NCI-H187 (cell line): Measurements from ENCODE around the gene SIGLEC7.
"Not testable (repeated sequence)": the region's sequence is repeated elsewhere in the genome, so short reads cannot be mapped to it uniquely, and the experiment has no call there.

ENCODE experiments used
- DNase-seq, 2 experiments: peaks; one replicate each; lab custom pipeline; 2025; lab: John Stamatoyannopoulos, UW

Gene SIGLEC7

DNA sequence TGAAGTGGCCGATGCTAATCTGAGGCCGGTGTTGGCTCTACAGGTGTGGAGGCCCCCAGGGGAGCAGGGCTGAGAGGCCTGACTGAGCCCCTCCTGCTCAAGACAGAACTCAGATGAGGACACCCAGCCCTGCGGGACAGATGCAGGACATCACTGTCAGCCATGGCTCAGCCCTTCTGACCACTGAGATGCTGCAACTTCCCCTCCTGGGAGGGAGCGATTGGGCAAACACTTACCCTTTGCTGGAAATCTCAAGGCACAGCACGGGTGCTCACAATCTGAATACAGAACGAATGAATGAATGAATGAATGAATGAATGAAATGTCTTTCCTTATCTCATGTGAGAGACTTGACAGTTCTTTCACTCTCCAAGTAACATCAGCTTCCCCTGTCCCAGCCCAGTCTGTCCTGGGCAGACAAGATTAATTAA is 3.5 kb upstream of the SIGLEC7 start:
- no peak for DNase-seq

DNA sequence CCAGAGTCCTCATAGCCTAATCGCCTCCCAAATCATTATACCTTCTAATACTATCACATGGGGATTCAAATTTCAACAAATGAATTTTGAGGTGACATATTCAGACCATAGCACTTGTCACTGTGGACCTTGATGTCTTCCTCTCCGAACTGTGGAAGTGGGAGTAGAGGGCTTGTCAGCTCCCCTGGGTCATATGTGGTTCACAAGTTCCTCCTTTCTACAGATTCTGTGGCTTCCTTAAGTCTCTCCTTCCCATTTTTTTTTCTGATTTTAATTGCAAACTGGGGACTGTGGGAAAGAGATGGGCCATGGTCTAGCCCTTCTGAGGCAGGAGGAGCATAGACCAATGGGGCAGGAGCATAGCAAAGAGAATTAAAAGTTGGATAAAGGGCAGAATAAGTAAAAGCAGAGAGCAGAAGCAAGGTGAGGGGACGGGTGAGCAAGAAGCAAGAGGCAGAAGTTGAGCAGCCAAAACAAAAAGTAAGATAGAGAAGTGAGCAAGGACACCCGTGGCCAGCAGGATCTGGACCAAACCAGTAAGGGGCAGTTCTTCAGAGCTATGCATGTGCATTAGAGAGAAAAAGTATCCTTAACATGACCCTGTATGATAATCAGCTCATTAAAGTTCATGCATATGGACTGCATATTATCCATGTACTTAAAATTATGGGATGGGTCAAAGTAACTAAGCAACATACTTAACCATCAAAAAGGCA is 2.6 kb upstream of the SIGLEC7 start:
- DNase-seq: no peak

DNA sequence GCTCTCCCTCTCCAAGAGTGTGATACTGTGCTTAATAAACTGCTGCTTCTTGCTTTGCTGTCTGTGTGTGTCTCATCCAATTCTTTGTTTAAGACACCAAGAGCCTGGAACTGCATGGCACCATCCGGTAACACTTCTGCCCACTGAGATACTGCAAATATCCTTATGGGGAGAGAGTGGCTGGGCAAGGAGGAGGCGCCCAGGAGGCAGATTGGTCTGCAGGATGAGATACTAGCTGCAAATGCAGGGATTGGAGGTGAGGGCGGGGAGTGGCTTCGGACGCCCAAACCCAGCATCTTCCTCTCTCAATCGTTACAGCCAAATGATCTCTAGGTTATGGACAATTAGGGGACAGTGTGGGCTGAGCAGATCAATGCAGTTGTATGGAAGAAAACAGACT is 1.7 kb upstream of the SIGLEC7 start:
- DNase-seq: no peak

DNA sequence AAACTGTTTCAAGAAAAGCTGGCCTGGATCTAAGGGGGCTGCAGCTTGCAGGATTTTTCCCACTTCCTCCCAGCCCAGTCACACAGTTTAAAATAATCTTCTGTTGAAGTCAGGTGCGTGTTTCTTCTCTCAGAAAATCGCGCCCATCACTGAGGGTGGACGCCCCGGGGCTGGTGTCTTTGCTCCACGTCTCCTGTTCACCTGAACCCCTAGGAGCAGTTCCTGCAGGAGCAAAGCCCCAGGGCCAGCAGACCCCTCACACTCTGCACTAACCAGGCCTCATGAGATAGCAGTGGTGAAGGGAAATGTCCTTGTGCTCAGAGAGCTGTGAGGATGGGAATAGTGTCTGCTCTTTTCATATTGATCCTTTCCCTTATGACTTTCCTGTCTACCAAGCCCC is 920 bp upstream of the SIGLEC7 start:
- no peak for DNase-seq

DNA sequence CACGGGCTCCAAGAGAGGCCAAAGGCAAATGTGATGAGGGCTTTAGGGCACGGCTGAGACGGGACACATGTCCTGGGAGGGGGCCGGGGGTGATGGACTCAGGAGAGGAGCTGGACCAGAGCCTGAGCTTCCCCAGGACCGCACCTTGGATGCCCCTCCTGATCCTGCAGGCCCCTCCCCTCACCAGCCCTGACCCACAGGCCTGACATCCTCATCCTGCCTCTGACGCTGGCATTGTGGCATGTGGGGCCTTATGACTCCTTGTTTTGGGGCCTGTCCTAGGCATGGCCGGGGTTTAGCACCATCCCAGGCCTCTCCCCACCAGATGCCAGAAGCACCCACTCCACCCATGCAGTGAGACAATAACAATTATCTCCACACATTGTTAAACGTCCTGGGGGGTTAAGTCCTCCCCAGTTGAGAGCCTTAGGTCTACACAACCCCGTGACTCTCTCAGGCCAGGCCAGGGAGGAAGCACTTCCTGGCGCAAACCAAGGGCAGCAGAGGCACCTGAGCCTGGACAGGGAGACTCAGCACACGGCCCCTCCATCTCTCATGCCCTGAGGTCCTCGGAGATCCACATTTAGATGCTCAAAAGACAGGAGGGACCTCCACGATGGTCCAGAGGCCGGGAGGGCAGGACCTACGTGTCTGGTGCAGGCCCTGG is 841 bp downstream of the SIGLEC7 start:
- not testable (repeated sequence) for DNase-seq

DNA sequence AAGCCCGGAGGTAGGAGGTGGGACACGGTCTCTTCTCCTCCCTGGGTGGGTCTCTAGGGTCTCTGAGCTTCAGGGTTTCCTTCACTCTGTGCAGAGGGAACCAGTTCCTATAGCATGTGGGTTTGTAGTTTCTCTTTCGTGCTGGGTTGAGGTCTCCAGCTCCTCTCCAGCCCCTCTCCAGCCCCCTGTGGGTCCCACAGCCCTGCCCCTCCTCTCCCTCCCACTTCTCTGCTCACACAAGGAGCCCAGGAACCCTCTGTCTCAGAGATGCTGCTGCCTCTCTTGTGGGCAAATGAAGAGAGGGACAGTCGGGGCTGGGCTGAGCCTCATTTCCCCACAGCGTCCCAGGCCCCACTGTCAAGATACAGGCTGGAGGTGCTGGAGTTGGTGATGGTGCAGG is 1.4 kb downstream of the SIGLEC7 start:
- no peak for DNase-seq

DNA sequence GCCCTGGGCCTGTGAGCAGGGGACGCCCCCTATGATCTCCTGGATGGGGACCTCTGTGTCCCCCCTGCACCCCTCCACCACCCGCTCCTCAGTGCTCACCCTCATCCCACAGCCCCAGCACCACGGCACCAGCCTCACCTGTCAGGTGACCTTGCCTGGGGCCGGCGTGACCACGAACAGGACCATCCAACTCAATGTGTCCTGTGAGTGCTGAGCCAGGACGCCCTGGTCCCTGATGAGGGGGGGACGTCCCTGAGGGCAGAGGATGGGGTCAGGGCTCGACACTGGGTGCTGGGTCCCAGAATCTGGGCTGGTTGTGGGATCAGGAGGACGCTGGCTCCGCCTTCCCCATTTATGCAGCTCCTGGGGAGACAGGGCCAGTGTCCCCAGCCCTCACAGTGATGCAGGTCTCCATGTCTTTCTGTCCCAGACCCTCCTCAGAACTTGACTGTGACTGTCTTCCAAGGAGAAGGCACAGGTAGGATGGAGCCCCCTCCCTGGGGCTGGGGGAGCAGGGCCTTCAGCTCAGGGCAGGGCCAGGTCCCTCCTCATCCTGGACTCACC is 2.5 kb downstream of the SIGLEC7 start:
- no peak for DNase-seq

DNA sequence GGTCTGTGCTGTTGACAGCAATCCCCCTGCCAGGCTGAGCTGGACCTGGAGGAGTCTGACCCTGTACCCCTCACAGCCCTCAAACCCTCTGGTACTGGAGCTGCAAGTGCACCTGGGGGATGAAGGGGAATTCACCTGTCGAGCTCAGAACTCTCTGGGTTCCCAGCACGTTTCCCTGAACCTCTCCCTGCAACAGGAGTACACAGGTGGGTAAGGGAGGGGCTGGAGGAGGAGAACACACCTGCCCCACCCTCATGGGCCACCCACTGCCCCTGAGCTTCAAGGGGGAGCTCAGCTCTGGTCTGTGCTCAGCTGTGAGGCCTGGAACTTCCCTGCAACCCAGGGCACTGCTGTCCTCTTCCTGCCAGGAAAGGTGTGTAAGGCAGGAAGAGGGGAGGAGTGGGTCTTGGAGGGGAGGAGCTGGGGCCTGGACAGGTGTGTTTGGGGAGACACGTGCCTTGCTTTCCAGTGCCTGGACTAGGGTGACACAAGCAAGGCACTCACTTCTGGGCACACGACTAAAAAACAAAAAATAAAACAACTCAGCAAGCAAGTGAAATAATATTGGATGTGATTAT is 3.9 kb downstream of the SIGLEC7 start:
- no peak for DNase-seq

DNA sequence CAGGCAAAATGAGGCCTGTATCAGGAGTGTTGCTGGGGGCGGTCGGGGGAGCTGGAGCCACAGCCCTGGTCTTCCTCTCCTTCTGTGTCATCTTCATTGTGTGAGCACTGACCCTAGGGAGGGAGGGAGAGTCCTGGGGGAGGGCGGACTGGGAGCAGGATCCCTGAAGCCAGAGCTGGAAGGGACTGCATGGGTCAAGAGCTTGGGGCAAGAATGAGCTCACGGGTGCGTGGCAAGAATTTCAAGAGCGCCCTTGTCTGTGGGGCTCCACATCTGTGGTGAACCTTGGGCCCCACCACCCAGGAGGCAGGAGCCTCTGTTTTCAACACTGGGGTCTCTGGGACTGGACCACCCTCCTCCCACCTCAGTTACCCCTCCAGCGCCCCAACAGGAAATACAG is 4.7 kb downstream of the SIGLEC7 start:
- no peak for DNase-seq

DNA sequence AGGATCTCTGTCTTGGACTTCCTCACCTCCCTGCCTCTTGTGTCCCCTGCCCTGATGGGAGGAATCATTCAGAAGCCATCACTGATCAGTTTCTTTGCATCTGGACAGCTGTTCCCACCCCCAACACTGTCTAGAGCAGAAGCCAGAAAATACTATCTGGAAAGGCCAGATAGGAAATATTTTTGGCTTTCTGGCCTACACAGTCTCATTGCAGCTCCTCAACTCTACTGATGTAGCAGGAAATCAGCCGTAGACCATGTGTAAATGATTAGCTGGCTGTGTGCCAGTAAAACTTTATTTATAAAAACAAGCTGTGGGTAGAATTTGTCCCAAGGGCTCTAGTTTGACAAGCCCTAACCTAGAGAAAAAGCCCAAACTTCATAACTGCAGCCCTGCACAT is 5.6 kb downstream of the SIGLEC7 start:
- DNase-seq: no peak

DNA sequence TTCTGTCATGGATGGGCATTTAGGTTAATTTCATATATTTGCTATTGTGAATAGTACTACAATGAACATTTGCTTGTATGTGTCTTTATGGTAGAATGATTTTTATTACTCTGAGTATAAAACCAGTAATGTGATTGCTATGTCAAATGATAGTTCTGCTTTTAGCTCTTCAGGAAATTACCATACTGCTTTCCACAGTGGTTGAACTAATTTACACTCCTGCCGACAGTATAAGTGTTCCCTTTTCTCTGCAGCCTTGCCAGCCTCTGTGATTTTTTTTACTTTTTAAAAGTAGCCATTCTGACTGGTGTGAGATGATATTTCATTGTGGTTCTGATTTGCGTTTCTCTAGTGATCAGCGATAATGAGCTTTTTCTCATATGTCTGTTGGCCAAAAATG is 6.5 kb downstream of the SIGLEC7 start:
- no peak for DNase-seq

DNA sequence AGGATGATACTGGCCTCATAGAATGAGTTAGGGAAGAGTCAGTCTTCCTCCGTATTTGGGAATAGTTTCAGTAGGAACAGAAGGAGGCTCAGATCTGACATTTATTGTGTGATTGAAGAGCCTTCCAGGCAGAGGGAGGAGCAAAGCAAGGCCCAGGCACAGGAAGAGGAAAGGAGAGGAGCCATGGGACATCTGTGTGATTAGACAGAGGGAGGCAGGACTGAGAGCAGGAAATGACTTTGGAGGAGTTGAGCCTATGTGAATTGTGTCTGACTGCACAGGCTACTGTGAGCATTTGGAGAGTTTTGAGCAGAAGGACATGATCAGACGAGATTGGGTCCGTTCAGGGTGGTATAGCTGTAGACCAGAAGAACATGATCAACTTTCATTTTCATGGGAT is 8.5 kb downstream of the SIGLEC7 start:
- DNase-seq: no peak

DNA sequence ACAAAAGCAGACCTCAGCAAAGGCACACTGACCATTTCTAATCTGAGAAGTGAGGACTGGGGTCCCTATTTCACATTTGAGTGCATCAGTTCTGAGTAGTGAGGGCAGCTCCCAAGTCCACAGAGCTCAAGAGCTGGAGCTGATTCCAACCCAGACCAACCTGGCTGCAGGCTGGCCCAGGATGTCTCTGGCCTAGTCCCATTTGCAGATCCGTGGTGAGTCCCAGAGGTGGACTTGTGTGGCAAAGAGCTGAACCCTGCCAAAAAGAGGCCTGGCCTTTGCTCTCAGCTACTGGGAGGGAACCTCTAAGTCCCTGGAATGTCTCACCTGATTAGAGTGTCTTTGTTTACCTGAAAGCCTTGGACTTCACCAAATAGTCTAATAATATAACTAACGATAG is 14.6 kb downstream of the SIGLEC7 start:
- DNase-seq: no peak

DNA sequence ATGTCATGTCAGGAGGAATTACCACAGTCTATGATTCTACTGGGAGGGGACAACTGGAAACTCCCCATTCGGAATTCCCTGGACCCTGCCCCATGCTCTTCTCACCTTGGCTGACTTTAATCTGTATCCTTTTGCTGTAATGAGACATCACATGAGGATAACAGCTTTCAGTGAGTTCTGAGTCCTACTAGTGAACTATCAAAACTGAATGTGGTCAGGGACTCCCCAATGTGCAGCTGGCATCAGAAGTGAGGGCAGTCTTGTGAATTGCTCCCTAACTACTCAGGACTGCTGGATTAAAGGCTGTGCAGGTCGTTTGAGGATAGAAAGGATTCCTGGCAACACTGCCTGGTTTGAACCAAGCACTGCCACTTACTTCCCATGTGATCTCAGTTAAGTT is 15.2 kb downstream of the SIGLEC7 start:
- DNase-seq: no peak

DNA sequence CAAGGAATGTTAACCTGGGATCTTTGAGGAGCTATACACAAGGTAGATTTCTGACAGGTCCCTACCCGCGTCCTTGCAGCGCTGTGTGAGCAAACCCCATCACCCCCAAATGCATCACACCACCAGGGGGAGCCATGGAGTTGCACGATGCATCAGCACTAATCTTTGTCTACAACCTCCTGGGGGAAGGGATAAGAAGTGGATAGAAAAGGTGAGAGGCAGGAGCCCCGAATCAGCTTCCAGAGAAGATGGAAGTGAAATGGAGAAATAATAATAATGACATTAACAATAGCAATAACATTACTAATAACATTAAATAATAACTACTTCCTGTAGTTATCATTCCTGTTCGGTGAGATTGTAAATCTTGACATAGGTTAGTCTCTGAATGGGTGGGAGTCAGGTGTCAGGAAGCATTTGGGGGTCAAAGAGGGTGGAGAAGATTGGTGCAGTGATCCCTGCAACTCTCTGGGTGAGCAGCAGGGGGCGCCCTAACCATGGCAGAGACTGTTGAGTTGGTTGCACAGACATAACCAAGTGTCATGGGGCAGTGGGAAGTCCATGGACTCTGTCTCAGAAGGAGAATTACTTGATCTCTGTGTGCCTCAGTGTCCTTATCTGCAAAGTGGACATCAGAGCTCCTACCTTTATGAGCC is 16.5 kb downstream of the SIGLEC7 start:
- peak in 1 of 2 experiments; percentile 8 for DNase-seq

DNA sequence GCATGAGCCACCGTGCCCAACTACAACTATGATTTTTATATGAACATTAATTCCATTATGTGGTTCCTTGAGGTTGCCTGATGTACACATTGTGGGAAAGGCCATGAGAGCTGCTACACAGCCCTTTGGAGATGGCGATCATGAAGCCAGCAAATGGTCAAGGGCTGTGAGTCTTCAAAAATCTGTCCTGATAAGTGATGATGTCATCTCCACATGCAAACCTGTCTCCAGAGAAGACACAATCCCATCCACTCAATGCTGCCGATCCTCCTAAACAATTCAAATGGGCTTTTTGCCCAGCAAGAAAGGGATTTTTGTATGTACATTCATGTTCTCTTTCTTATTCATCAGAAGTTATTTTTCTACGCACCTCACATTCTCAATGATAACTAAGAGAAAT is 17.6 kb downstream of the SIGLEC7 start:
- no peak for DNase-seq

DNA sequence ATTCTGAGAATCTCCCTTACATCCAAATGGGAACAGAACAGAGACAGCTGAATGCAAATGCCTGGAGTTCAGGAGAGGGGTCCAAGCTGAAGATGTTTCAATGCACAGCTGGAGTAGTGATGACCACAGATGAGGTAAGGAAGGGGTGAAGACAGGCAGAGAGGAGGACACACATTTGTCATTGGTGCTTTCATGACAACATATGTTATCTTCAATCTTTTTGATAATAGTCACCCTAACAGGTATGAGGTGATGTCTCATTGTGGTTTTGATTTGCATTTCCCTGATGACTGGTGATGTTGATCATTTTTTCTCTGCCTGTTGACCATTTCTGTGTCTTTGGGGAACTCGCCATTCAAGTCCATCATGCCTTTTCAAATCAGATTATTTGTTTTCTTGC is 19.2 kb downstream of the SIGLEC7 start:
- no peak for DNase-seq

DNA sequence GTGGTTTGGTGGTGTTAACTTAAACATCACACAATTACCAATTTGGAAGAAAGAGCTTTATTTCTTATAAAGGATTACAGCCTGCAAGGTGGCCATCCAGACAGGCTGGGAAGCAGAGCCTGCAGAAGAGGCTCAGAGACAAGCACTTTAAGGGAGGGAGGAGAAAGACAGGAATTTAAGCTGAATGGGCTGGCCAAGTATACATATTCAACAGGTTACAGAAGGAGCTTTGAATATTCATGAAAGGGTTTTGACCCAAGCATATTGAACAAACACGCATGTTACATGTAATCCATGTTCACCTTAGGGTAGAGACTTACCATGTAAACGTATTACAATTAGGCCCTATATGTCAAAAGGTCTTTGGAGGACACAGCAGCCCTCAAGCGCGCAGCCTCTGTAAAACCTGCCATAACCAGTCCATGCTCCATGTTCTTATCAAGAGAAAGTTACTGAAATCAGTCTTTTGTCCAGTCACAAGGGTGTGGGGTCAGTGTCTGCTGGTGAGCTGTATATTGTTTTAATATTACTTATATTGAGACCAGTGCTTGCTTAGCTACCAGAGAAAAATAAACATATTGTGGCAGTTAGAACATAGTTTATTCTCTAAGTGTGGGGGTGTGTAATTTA is 19.9 kb downstream of the SIGLEC7 start:
- no peak for DNase-seq

DNA sequence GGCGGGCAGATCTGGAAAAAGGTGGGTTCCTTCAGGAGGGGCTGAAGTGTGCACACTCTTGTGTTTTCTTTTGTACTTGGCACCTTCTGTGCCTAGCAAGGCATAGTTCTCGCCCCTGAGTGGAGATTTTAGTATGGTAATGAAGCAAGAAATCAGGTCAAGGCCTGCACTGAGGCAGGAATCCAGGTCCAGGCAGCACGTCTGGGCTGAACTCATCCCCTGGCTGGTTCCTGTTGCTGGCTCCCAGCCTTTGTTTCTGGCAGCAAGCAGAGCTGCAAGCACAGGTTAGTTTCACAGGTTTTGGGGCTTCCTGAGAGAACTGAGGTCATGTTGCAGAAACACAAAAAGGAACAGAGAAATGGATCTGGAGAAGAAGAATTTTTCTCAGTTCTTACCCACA is 21.2 kb downstream of the SIGLEC7 start:
- no peak for DNase-seq

DNA sequence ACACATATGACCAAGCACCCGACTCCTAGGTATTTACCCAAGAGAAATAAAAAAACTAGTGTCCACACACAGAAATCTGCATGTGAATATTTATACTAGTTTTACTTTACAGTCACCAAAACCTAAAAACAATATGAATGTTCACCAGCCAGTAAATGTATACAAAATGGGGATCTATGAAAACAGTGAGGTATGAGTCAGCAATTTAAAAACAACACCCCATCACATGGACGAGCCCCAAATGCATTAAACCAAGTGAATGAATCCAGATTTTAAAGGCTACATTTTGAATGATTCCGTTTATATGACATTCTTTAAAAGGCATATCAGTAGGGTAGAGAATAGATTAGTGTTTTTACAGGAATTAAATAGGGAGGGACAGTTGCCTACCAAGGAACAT is 22.1 kb downstream of the SIGLEC7 start:
- no peak for DNase-seq

DNA sequence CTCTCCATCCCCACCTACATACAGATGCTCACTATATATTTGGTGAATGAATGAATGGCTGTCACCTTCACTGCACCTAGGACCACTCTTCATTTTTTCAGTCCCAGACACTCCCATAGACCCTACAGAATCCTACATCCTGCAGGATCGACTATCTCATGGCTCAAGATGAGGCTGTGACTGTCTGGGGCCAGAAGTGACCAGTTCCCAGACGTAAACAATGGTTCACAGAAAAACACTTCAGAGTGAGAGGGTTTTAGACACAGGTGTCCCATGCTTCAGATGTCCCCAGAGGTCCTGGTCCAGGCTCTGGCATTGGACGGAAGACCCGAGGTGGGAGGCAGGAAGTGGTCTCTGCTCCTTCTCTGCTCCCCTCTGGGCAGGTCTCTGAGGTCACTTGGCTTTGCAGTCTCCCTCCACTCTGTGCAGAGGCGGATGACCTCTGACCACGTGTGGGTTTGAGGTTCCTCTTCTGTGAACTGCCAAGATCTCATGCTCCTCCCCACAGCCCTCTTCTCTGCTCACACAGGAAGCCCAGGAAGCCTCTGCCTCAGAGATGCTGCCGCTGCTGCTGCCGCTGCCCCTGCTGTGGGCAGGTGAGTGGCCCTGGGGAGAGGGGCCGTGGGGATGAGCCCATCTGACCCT is 24.9 kb downstream of the SIGLEC7 start:
- no peak for DNase-seq
